GM21423 (cell line): ENCODE results near the gene CDH4.

Experiments
- ATAC-seq: cut with Tn5 transposase; IDR thresholded peaks from one replicate; pipeline ENCODE4 v1.9.1; 2021; ENCODE audit warnings: mild to moderate bottlenecking, moderate library complexity; ENCODE audit not compliant: unreplicated experiment

CDH4 gene

GRCh38 chr20:61891916-61892649 lies 640.0 kb downstream of the CDH4 start:
- ATAC-seq: no peak

- ATAC-seq: no peak
Measured at GRCh38 chr20:61895016-61895415, 643.0 kb downstream of the CDH4 start.

GRCh38 chr20:61895686-61896057 lies 643.6 kb downstream of the CDH4 start:
- no peak for ATAC-seq

GRCh38 chr20:61896058-61896961 lies 644.2 kb downstream of the CDH4 start:
- ATAC-seq: no peak

- ATAC-seq: no peak
Measured at GRCh38 chr20:61897401-61898295, 645.6 kb downstream of the CDH4 start.

GRCh38 chr20:61898405-61898804 lies 646.3 kb downstream of the CDH4 start:
- no peak for ATAC-seq

GRCh38 chr20:61900011-61900944 lies 648.2 kb downstream of the CDH4 start:
- no peak for ATAC-seq

- no peak for ATAC-seq
Measured at GRCh38 chr20:61900945-61901293, 648.9 kb downstream of the CDH4 start.

GRCh38 chr20:61901392-61902220 lies 649.5 kb downstream of the CDH4 start:
- ATAC-seq: no peak

GRCh38 chr20:61902221-61902869 lies 650.3 kb downstream of the CDH4 start:
- ATAC-seq: no peak

- no peak for ATAC-seq
Measured at GRCh38 chr20:61903575-61904340, 651.7 kb downstream of the CDH4 start.

- ATAC-seq: no peak
Measured at GRCh38 chr20:61904456-61904855, 652.4 kb downstream of the CDH4 start.

GRCh38 chr20:61905781-61906523 lies 653.9 kb downstream of the CDH4 start:
- ATAC-seq: no peak

- ATAC-seq: no peak
Measured at GRCh38 chr20:61907081-61907891, 655.2 kb downstream of the CDH4 start.

GRCh38 chr20:61908057-61909026 lies 656.3 kb downstream of the CDH4 start:
- no peak for ATAC-seq
